ENCODE data around the gene ETFDH. TPM values are rescaled to one million over a fixed set of nuclear protein-coding genes. Genes with fewer than 3 reads are reported as not detected.

Gene ETFDH
- total RNA-seq, 2 experiments from 2014 or later: 19.5 to 21.2 TPM

DNA sequence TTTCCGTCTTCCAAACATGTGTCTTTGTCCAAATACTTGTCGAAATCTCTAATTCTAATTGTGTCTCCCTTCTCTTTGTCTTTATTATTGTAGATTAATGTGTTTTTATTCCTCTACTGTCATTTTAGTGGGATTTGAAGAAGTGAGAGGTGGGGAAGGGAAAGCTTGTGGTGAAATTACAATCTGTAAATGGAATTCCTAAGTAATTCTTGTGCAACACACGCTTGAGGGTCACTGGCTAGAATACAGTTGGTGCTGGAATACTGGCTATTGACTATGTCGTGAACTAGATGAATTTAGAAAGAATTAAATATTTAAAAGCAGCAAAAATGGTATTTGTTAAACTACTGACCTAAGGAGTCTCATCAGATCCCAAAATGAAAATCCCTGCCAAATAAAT, 86.0 kb downstream of the ETFDH start:
- CTCF ChIA-PET: no interaction called here
- Mint-ChIP-seq H3K4me1 (ENCODE audit: low read depth) (no peaks in the 10 kb centered on the region), H3K27me3 (ENCODE audit: low read depth) (peaks cover 13% of the 10 kb centered on the region), H3K4me3 (no peak overlapping the region), H3K9me3 (ENCODE audit: insufficient read depth) (no peaks in the 10 kb centered on the region), H3K36me3 (ENCODE audit: low read depth) (no peaks in the 10 kb centered on the region), H3K27ac (no peak overlapping the region)
- no peak for ATAC-seq
- POLR2A ChIA-PET: no interaction called here
- DNase-seq: no peak

DNA sequence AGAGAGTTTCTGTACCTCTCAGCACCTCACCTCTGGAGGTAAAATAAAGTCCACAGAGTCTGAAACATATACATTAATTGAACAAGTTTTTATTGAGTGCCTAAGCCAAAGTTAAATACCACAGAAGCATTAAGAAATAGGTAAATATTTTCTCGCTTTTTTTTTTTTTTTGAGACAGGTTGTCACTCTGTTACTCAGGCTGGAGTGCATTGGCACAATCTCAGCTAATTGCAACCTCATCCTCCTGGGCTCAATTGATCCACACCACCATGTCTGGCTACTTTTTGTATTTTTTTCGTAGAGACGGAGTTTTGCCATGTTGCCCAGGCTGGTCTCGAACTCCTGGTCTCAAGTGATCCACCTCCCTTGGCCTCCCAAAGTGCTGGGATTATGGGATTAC, 86.6 kb downstream of the ETFDH start:
- Mint-ChIP-seq H3K9me3 (ENCODE audit: insufficient read depth) (no peaks in the 10 kb centered on the region), H3K27me3 (ENCODE audit: low read depth) (peaks cover 13% of the 10 kb centered on the region), H3K4me1 (ENCODE audit: low read depth) (no peaks in the 10 kb centered on the region), H3K36me3 (ENCODE audit: low read depth) (no peaks in the 10 kb centered on the region), H3K27ac (no peak overlapping the region), H3K4me3 (no peak overlapping the region)
- POLR2A ChIA-PET: no interaction called here
- DNase-seq (no peak), ATAC-seq (no peak)
- CTCF ChIA-PET: no interaction called here

Other genes starting within 250 kb of the ETFDH start
- gene RXFP1, start 150.4 kb upstream of the ETFDH start, total RNA-seq: not detected
- 10 to 100 TPM; 16.0 to 17.7 TPM for gene C4orf46, start 409 bp upstream of the ETFDH start, total RNA-seq
- gene PPID, start 51.1 kb downstream of the ETFDH start, total RNA-seq: 10 to 100 TPM; 33.9 to 39.8 TPM
- gene FNIP2, start 96.7 kb downstream of the ETFDH start, total RNA-seq: 10 to 100 TPM; 13.1 to 13.7 TPM

Data from activated CD8-positive, alpha-beta T cell treated with anti-CD3 and anti-CD28 coated beads, Interleukin-2, amount 10 ng/mL, durations not matched to agents 7 days and 5 days (primary cell).